ENCODE measurements around the gene UBD. TPM values are rescaled to one million over a fixed set of nuclear protein-coding genes. Genes with fewer than 3 reads are reported as not detected.

The UBD gene
- total RNA-seq, 4 donors from 2014 or later: 0.31 to 0.47 (median 0.40) TPM; not detected in 1

DNA sequence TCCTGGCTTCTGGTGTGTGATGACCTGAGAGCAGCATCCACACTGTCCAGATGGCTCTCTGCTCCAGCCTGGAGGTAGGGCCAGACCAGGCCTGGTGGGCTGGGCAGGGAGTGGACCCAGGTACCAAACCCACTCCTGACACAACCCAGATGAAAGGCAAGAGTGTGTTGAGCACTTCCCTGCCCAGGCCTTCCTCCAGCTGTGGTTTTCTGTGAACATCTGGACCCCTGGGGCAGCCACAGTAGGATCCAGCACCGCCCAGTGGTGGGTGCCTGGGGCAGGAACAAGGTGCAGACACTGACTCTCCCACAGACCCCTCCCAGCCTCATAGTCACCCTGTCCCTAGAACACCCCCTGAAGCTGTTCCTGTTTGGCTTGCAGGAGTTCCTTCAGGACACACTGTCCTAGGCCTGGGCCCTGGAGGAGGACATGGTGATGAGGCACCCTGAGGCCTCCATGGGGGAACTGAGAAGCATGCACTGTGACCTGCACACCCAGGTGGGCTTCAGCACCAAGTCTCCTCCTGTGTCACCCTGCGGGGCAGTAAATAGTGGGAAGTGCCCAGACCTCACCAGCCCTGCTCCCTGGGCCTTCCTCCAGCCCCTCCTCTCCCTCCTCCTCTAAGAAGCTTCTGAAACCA lies 28.7 kb downstream of the UBD start:
- no peak overlapping the region for H3K27ac ChIP-seq
- no peak overlapping the region for H3K4me3 ChIP-seq
- no peaks in the 10 kb centered on the region for H3K4me1 ChIP-seq
- no CpG with 5 or more reads among the region's 2 CpGs for WGBS, 2 donors (ENCODE audit: low coverage in 1 of 2)
- H3K36me3 ChIP-seq: no peaks in the 10 kb centered on the region
- TF ChIP-seq, protein P1, sequence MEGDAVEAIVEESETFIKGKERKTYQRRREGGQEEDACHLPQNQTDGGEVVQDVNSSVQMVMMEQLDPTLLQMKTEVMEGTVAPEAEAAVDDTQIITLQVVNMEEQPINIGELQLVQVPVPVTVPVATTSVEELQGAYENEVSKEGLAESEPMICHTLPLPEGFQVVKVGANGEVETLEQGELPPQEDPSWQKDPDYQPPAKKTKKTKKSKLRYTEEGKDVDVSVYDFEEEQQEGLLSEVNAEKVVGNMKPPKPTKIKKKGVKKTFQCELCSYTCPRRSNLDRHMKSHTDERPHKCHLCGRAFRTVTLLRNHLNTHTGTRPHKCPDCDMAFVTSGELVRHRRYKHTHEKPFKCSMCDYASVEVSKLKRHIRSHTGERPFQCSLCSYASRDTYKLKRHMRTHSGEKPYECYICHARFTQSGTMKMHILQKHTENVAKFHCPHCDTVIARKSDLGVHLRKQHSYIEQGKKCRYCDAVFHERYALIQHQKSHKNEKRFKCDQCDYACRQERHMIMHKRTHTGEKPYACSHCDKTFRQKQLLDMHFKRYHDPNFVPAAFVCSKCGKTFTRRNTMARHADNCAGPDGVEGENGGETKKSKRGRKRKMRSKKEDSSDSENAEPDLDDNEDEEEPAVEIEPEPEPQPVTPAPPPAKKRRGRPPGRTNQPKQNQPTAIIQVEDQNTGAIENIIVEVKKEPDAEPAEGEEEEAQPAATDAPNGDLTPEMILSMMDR (IDR thresholded peaks at IDR 0.05): no peak
- TF ChIP-seq EP300 (IDR thresholded peaks at IDR 0.05) (no peak), POLR2AphosphoS5 (IDR thresholded peaks at IDR 0.05) (no peak), POLR2A (IDR thresholded peaks at IDR 0.05) (no peak)
- H3K27me3 ChIP-seq: no peaks in the 10 kb centered on the region
- no peak for ATAC-seq
- no peaks in the 10 kb centered on the region for H3K9me3 ChIP-seq

- WGBS, 2 donors (ENCODE audit: low coverage in 1 of 2): no CpG with 5 or more reads among the region's 3 CpGs
- no peak overlapping the region for H3K27ac ChIP-seq
- no peaks in the 10 kb centered on the region for H3K4me1 ChIP-seq
- no peak for ATAC-seq
- no peak overlapping the region for H3K4me3 ChIP-seq
- TF ChIP-seq POLR2AphosphoS5 (IDR thresholded peaks at IDR 0.05): no peak
- TF ChIP-seq, protein P1 (IDR thresholded peaks at IDR 0.05): no peak
- no peak for TF ChIP-seq EP300 (IDR thresholded peaks at IDR 0.05)
- TF ChIP-seq POLR2A (IDR thresholded peaks at IDR 0.05): no peak
- H3K36me3 ChIP-seq: no peaks in the 10 kb centered on the region
- H3K27me3 ChIP-seq: no peaks in the 10 kb centered on the region
- no peaks in the 10 kb centered on the region for H3K9me3 ChIP-seq
Measured at GRCh38 chr6:29529956-29530355, 29.6 kb downstream of the UBD start.

- no peaks in the 10 kb centered on the region for H3K27me3 ChIP-seq
- WGBS, 2 donors (ENCODE audit: low coverage in 1 of 2): 100% methylated on average over 1 of the region's 2 CpGs; no CpG with 5 or more reads in 1 of the 2 donors
- no peaks in the 10 kb centered on the region for H3K4me1 ChIP-seq
- no peak overlapping the region for H3K27ac ChIP-seq
- TF ChIP-seq POLR2AphosphoS5 (IDR thresholded peaks at IDR 0.05) (no peak), POLR2A (IDR thresholded peaks at IDR 0.05) (no peak), EP300 (IDR thresholded peaks at IDR 0.05) (no peak)
- TF ChIP-seq, protein P1 (IDR thresholded peaks at IDR 0.05): no peak
- H3K36me3 ChIP-seq: no peaks in the 10 kb centered on the region
- no peak for ATAC-seq
- H3K4me3 ChIP-seq: no peak overlapping the region
- no peaks in the 10 kb centered on the region for H3K9me3 ChIP-seq
Measured at GRCh38 chr6:29528988-29529560, 30.5 kb downstream of the UBD start.

- H3K27me3 ChIP-seq: no peaks in the 10 kb centered on the region
- WGBS, 2 donors (ENCODE audit: low coverage in 1 of 2): no CpG with 5 or more reads among the region's 5 CpGs
- no peak overlapping the region for H3K4me3 ChIP-seq
- no peak for TF ChIP-seq EP300 (IDR thresholded peaks at IDR 0.05)
- TF ChIP-seq POLR2A (IDR thresholded peaks at IDR 0.05): no peak
- no peak for TF ChIP-seq POLR2AphosphoS5 (IDR thresholded peaks at IDR 0.05)
- TF ChIP-seq, protein P1 (IDR thresholded peaks at IDR 0.05): no peak
- H3K27ac ChIP-seq: no peak overlapping the region
- no peak for ATAC-seq
- no peaks in the 10 kb centered on the region for H3K9me3 ChIP-seq
- H3K36me3 ChIP-seq: no peaks in the 10 kb centered on the region
- no peaks in the 10 kb centered on the region for H3K4me1 ChIP-seq
Measured at GRCh38 chr6:29528300-29528931, 31.1 kb downstream of the UBD start.

DNA sequence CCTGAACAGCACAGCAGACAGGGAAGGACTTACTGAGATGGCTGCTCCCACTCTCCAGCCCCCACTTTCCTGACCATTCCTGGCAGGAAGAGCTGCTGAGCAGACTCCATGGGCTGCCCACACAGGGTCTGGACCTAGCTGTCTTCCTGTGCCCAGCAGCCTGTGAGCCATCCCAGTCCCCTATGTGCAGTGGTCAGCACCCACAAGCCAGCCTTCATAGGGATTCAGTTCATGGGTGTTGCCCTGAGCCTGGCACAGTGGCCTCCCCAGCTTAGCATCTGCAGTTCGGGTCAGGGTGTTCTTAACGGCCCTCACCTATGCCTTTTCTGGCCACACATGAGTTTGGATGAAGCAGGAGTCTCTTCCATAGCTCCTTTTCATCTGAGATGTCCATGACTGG lies 32.0 kb downstream of the UBD start:
- Histone ChIP-seq H3K4me3 (no peak overlapping the region), H3K4me1 (no peaks in the 10 kb centered on the region), H3K36me3 (no peaks in the 10 kb centered on the region), H3K9me3 (no peaks in the 10 kb centered on the region), H3K27me3 (no peaks in the 10 kb centered on the region), H3K27ac (no peak overlapping the region)
- TF ChIP-seq EP300 (IDR thresholded peaks at IDR 0.05) (no peak), POLR2AphosphoS5 (IDR thresholded peaks at IDR 0.05) (no peak), POLR2A (IDR thresholded peaks at IDR 0.05) (no peak)
- TF ChIP-seq, protein P1 (IDR thresholded peaks at IDR 0.05): no peak
- no peak for ATAC-seq
- WGBS, 2 donors (ENCODE audit: low coverage in 1 of 2): no CpG with 5 or more reads among the region's 2 CpGs
